HG03159 (cell line): ENCODE data around the gene PIF1.
A peak's percentile ranks its signal among the peaks of the same experiment; 100 is the strongest.
"Not testable (repeated sequence)": the region's sequence is repeated elsewhere in the genome, so short reads cannot be mapped to it uniquely, and the experiment has no call there.

Experiments
- ATAC-seq: cut with Tn5 transposase; IDR thresholded peaks from one replicate; pipeline ENCODE4 v1.9.1; 2021; ENCODE audit warnings: mild to moderate bottlenecking, moderate library complexity; ENCODE audit not compliant: unreplicated experiment

Gene PIF1

DNA sequence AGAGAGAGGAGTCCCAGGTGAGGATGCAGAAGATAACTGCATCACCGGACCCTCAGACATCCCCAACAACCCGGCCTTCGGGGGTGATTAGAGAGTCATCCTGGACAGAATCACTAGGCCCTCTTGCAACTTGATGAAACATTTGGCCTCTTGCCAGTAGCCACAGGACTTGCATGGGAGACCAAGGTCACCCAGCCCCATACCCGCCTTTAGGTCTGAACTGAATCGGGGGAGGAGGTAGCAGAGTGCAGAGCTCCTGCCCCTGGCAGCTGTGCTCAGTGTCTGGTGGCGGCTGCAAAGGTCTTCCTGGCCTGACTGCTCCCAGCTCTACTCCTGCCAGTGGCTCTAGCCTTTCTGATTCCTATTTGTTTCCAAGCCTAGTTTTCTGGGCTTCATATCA is 12.4 kb downstream of the PIF1 start:
- ATAC-seq: peak; percentile 52

DNA sequence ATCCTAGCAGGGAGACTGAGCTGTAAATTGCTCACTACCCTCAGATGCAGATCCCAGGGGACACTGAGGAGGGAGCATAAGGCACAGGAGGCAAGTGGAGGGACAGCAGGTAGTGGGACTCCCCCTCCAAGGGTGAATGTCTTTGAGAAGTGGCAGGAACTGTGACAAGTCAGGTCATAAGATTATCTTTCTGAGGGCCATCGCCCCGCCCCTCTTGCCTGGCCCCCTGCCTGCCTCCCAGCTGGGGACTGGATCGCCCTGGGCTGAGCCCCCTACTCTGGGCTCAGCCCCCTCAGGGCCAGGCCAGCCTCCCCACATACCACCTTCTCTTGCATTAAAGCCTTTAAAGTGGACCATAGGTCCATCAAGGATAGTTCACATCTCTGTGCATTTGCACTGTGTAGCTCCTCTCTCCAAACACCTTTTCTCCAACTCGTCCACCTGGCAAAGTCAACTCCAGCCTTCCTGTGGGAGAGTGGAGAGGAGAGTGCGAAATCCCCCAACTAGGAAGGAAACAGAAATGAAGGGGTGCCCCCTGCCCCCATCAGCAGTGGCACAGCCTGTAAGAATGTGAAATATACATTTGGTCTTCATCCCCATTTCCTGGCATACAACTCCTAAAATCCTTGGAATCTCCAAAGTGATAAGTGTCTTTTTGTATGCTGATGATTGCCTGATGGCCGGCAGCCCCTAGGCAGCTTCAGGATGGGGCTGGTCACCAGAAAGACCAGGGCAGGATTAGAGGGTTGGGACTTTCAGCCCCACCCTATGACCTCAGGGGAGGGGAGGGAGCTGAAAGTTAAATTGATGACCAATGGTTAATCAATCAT is 14.7 kb downstream of the PIF1 start:
- ATAC-seq: no peak

DNA sequence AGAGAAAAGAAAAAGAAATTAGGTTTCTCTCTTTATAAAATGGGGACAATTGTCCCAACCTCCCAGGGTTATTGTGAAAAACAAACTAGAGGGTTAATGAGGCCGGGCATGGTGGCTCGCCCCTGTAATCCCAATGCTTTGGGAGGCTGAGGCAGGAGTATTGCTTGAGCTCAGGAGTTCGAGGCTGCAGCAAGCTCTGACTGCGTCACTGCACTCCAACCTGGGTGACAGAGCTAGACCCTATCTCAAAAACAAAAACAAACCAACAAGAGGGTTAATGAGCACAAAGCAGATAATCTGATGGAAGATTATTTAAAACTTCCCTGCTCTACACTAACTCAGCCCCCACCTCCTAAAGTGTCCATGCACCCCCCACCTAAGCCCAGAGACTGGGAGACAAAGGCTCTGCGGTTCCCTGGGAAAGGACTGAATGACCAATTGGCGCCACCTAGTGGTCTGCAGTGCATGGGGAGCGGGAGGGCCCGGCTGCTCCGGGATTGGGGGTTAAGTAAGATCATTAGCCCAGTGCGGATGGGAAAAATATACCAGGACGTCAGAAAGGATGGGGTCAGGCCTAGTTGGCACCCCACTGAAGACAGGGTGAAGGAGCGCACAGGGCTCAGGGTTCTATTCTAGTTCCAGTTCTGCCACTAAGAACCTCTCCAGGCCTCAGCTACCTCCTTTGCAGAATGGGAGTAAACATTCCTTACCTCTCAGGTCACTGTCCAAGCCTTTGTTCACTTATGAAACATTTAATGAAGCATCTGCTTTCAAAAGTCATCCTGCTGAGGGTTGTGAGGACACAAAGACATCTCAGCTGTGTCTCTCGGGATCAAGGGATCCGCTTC is 15.6 kb downstream of the PIF1 start:
- no peak for ATAC-seq

DNA sequence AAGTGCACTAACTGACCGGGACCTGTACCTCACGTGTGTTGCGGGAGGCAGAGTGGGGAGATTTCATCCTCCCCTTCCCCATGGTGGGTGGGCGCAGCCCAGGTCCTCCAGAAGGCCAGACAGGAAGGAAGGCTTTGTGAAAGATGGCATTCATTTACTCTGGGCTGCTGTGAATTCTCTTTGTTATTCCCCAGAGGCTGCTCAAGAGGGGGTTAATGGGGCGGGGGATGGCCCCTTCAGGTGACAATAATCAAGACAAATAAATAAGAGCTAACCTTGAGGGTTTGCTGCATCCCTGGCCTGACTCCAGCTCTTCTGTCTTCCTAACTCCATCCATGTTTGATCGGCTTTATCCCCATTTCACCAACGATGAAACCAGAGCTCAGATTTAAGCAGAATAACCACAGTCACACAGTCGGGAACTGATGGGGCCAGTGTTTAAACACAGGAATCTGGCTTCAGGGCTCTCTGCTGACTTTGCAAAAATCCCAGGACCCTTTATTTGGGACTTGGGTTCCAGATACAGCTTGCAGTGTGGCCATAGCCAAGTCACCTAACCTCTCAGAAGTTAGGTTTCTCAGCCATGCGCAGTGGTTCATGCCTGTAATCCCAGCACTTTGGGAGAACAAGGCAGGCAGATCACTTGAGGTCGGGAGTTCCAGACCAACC is 16.5 kb downstream of the PIF1 start:
- no peak for ATAC-seq

DNA sequence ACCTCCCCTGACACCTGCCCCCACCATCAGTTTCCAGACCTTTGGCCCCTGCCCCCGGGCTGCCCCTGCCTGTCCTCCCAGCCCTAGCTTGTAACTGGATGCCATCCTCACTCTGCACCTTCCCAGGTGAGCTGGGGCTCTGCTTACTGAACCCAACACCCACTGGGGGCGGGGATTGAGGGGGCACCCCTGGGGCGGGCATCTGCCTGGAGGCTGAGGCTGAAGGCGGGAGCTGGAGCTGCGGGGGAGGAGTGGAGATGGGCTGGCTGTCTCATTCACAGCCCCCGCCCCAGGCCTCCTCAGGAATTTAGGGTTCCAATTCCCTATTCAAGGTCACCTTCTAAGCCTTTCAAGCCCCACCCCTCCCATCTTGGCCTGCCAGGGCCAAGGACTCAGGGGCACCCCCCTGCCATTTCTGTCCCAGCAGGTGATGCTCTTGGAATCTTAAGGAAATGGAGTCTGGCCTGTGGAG is 17.7 kb downstream of the PIF1 start:
- no peak for ATAC-seq

GRCh38 chr15:64807051-64807749 is 18.2 kb downstream of the PIF1 start:
- ATAC-seq: no peak

GRCh38 chr15:64806509-64806908 is 18.9 kb downstream of the PIF1 start:
- ATAC-seq: no peak

DNA sequence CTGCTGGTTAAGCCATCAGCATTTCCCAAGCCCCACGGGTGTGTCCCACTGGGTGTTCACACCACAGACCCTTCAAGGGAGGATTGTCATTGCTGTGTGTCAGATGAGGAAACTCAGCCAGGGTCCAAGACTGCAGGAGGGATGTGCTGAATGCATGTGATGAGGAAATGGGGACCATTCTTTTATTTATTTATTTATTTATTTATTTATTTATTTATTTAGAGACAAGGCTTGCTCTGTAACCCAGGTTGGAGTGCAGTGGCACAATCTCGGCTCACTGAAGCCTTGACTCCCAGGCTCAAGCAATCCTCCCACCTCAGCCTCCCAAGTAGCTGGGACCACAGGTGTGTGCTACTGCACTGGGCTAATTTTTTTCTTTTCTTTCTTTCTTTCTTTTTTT is 20.8 kb downstream of the PIF1 start:
- ATAC-seq: no peak

DNA sequence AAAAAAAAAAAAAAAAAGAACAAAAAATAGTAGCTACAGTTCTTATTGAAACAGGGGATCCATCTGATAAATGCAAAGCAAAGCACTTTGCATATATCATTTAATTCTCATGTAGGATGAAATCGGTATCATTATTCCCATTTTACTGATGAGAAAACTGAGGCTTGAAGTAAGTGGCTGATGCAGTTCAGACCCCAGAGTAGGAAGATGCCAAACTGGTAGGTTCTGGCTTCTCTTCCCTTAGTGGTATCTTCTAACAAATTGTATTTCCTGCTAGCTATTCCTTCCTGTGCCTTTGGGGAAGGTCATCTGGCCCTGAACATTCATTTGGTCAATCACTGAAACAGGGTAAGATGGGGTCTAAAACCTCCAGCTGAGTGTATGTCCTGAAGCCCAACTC is 21.9 kb downstream of the PIF1 start:
- ATAC-seq: no peak

GRCh38 chr15:64800476-64800875 is 25.0 kb downstream of the PIF1 start:
- ATAC-seq: no peak

- ATAC-seq: not testable (repeated sequence)
Measured at GRCh38 chr15:64798905-64799304, 26.5 kb downstream of the PIF1 start.

DNA sequence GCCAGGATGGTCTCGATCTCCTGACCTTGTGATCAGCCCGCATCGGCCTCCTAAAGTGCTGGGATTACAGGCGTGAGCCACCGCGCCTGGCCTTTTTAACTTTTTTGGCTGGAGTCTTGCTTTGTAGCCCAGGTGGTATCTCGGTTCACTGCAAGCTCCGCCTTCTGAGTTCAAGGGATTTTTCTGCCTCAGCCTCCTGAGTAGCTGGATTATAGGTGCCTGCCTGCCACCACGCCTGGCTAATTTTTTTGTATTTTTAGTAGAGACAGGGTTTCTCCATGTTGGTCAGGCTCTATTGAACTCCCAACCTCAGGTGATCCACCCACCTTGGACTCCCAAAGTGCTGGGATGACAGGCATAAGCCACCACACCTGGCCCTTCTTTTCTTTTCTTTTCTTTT is 29.5 kb downstream of the PIF1 start:
- ATAC-seq: not testable (repeated sequence)

DNA sequence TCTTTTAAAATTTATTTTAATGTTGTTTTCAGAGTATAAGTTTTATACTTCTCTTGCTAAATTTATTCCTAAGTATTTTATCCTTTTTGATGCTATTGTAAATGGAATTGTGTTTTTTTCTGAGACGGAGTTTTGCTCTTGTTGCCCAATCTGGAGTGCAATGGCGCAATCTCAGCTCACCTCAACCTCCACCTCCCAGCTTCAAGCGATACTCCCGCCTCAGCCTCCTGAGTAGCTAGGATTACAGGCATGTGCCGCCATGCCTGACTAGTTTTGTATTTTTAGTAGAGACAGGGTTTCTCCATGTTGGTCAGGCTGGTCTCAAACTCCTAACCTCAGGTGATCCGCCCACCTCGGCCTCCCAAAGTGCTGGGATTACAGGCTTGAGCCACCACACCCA is 30.1 kb downstream of the PIF1 start:
- not testable (repeated sequence) for ATAC-seq

DNA sequence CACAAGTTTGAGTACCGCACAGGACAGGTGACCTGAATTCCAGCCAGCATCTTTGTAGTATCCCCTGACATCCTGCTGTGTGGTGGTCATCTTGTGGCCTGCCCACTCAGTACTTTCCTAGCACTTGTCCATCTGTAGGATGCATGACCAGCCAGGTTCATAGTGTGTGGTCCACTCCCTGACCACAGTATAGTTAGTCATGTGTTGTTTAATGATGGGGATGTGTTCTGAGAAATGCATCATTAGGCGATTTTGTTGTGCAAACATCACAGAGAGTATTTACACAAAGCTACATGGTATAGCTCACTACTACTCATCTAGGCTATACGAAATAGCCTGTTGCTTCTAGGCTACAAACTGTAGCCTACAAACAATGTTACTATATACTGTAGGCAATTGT is 33.2 kb downstream of the PIF1 start:
- no peak for ATAC-seq

DNA sequence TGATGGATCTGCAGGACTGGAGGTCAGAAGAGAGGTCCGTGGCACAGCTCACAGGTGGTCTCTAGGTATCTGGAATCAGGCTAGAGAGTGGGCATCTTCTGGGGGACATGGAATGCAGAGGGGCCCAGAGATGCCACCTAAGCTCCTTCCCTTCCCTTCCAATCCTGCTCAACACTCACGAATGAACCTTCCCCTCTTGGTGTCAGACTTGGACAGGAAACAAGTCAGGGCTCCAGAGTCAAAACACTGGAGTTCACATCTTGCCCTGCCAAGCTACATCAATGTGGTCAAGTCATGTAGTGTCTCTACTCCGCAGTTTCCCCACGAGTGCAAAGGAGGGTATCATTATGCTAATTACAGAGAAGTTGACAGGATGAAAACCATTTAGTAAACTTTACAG is 34.0 kb downstream of the PIF1 start:
- no peak for ATAC-seq

GRCh38 chr15:64783796-64784195 is 41.7 kb downstream of the PIF1 start:
- no peak for ATAC-seq

- ATAC-seq: no peak
Measured at GRCh38 chr15:64782751-64783150, 42.7 kb downstream of the PIF1 start.

DNA sequence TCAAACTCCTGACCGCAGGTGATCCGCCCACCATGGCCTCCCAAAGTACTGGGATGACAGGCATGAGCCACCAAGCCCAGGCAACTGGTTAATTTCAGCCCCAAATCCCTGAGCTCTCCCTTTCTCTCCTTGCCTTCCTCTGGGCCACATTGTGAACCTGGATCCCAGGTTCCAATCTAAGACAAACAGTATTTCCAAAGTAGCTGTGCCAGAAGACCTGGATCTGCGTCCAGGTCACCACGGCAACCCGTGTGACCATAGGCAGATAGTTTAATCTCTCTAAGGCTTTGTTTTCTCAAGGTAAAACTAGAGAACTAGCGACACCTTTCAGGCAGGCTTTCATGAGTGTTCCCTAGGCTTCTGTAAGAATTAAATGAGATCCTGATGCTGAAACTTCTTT is 44.1 kb downstream of the PIF1 start:
- no peak for ATAC-seq

GRCh38 chr15:64780600-64781156 is 44.8 kb downstream of the PIF1 start:
- no peak for ATAC-seq

DNA sequence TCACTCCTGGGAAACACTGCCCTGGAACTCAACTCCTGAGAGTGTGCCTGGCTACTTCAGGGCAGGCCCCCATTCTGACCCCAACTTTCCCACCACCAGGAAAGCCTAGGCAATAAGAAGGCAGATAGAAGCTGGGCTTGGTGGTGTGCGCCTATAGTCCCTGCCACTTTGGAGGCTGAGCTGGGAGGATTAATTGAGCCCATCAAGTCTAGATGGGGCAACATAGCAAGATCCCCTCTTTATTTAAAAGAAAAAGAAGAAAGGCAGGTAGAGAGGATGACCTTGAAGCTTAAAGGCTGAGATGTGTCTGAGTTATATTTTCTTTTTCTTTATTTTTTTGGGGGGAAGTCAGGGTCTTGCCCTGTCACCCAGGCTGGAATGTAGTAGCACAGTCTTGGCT is 45.8 kb downstream of the PIF1 start:
- ATAC-seq: no peak

DNA sequence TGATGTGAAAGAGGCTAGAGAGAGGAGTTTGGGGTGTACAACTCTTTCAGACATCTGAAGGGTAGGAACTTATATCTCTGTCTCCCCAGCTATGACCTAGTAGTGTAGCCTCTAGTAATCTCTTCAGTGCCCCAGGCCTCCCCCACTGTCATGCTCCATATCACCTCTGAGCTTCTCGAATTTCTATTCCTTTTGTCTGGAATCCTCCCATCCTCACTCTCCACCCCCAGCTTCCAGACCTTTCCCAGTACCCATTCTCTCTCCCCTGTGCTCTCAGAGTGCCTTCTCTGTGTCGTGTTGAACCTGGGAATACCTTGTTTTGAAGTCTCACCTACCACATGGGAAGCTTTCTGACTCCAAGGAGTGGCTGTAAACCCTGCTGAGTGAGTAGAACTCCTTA is 46.4 kb downstream of the PIF1 start:
- ATAC-seq: no peak
